NCI-H460 (cell line): ENCODE data around the gene ZNF92. TPM values are rescaled to one million over a fixed set of nuclear protein-coding genes. Genes with fewer than 3 reads are reported as not detected.
"Not testable (repeated sequence)": the region's sequence is repeated elsewhere in the genome, so short reads cannot be mapped to it uniquely, and the experiment has no call there.

Source experiments
- DNase-seq: peaks from one replicate; pipeline ENCODE4 v3.0.0-alpha.2; 2016; ENCODE audit warnings: low read depth; ENCODE audit errors: extremely low read depth
- polyA plus RNA-seq: library from polyadenylated mRNA; depleted of rRNA; stranded (reverse); fragments of >200 nt; gene quantifications from 2 replicates; pipeline ENCODE4 v1.2.3, GENCODE V29; 2014; cell fraction: nucleus; rRNA removed
- total RNA-seq: library from RNA; depleted of rRNA; stranded (reverse); fragments of >200 nt; shearing (Covaris generic); gene quantifications from 2 replicates; pipeline ENCODE4 v1.2.3, GENCODE V29; 2014; rRNA removed

The ZNF92 gene
- 12.0 and 12.2 TPM in 2 replicates for total RNA-seq
- polyA plus RNA-seq: 5.5 TPM in 2 replicates

DNA sequence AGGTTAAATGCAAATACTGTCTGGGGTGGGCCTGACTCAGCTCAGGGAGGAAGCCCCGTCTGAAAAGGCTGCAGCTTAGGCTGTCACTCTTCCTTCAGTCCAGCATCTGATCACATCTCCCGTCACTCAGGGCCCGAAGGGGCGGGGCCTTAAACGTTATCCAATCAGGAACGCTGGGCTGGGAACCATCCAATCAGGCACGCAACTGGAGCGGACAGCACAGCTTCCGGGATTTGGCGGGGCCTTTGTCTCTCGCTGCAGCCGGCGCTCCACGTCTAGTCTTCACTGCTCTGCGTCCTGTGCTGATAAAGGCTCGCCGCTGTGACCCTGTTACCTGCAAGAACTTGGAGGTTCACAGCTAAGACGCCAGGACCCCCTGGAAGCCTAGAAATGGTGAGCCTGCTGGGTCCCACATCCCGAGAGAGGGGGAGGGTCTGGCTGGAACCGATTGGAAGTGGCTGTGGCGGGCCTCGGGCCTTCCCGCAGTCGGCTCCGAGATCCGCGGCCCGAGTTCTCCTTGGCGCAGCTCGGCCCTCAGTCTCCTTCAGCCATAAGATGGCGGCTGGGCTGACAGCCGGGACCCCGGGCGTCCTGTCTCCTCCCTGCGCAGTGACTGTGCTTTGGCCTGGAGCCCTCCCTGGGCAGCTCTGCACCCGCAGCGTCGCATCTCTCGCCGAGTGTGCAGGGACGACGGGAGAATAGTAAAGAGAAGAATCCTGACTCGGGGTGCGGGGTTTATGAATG, at the start of gene ZNF92:
Gene ZNF92, plus strand, starts transcription at position 248 of the 744 bp plus-strand sequence. Its CDS starts 143 bp downstream, at position 391.
- DNase-seq: peak; percentile 98

DNA sequence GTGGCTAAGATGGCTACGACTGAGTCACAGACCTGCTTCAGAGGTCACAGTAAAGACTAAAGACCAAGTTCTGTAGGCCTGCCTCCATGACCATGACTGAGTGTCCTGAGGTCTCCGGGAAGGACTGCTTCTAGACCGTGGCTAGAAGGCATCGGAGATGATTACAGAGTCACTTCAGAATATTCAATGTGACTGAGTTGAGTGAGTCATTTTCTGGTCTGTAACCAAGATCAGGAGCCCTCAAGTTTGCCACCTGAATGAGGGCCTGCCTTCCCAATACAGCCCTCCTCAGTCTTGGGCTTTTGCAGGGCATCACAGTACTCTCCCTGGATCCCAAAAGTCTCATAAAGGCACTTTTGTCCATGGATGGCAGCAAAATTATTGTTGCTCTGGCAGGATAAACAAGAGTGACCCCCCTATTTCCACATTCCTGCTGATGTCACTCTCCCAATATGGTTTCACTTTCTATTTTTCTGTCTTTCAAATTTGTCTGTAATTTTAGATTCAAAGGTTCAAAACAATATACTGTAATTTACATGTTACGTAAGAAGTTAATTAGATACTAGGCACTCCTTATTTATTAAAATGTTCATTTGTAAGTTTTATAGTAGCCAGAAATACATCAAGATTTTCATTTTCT, 47.7 kb upstream of the ZNF92 start:
- no peak for DNase-seq

DNA sequence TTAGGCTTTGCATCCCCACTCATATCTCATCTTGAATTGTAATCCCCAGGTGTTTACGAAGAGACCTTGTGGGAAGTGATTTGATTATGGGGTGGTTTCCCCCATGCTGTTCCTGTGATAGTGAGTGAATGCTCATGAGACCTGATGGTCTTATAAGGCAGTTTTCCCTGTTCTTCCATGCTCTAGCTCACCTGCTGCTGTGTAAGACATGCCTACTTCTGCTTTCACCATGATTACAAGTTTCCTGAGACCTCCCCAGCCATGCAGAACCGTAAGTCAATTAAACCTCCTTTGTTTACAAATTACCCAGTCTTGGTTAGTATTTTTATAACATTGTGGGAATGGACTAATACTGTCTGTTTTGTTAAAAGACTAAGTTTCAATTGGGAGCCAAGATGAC, 35.3 kb upstream of the ZNF92 start:
- DNase-seq: no peak

DNA sequence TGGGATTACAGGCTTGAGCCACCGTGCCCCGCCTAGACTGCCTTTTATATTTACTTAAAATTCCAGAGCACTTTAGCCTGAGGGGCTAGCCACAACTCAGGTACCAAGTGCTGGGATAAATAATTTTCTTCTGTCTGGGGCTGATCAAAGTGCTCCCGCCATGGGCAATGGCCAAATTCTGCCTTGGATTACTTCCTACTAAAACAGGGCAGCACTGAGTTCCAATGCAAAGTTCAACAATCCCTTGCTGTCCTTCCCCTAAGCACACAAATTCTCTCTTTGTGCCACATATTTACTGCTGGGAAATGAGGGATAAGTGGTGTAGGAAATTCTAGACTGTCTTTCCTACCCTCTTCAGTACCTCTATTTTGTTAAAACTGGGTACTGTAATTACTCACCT, 34.4 kb upstream of the ZNF92 start:
- no peak for DNase-seq

DNA sequence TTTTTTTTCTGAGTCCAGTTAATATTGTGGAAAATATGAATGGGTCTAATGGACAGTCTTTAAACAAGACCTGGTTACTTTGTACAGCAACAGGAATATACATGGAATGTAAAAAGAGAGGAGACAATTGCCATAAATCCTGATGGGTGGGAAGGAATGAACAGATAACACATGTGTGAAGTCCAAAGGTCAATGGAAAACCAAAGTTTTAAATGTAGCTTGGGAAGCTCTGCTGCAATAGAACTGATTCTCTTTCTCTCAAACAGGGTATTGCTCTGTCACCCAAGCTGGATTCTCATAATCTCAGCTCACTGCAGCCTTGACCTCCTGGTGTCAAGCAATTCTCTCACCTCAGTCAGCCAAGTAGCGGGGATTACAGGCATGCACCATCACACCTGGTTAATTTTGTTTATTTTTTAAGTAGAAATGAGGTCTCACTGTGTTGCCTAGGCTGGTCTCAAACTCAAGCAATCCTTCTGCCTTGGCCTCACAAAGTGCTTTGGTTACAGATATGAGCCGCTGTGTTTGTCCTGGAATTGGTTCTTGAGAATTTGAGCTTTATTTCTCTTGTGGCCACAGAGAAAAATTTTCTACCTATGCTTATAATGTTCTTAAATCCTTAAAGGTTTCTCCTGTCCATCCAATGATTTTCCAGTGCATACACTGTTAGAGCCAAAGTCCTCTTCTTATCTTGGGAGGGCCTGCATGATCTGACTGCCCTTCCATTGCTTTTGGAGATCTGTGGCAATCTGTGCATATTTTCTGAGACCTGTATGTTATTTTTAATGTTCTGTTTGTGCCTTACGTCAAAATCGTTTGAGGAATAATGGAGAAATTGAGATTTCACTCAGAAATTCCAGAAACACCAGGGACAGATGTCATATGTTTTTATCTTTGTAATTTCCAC, 30.7 kb upstream of the ZNF92 start:
- DNase-seq: no peak

DNA sequence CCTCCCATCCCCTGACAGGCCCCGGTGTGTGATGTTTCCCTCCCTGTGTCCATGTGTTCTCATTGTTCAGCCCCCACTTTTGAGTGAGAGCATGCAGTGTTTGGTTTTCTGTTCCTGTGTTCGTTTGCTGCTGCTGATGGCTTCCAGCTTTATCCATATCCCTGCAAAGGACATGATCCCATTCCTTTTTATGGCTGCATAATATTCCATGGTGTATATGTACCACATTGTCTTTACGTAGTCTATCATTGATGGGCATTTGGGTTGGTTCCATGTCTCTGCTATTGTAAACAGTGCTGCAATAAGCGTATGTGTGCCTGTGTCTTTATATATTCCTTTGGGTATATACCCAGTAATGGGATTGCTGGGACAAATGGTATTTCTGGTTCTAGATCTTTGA, 29.1 kb upstream of the ZNF92 start:
- not testable (repeated sequence) for DNase-seq

DNA sequence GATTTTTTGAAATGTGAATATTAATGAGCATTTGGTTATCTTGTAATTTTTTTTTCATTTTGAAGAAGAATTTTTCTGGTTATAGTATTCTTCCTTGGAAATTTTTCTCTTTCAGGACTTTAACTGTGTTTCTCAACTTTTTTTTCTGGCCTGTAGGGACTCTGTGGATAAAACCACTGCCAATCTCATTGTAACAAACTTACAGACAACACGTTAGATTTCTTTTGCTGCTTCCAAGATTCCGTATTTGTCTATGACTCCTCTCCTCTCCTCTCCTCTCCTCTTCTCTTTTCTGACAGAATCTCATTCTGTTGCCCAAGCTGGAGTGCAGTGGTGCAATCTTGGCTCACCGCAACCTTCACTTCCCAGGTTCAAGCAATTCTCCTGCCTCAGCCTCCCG, 19.4 kb upstream of the ZNF92 start:
- no peak for DNase-seq

DNA sequence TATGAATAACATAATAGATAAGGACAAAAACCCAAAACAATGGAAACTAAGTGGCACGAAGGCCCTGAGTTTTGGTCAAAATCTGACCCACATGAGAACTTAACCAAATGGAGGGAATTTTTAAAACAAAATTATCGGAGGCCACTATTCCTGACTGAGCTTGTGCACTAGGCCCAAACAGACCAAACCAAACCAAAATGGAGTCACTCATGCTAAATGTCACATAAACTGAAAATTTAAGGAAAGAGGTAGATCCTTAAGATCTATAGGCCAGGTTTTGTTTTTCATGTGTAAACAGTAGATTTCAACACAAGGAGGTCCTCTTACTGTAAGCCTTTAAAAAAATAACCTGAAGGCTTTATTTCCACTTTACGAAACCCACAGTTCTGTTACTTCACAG, 3.8 kb upstream of the ZNF92 start:
- no peak for DNase-seq

DNA sequence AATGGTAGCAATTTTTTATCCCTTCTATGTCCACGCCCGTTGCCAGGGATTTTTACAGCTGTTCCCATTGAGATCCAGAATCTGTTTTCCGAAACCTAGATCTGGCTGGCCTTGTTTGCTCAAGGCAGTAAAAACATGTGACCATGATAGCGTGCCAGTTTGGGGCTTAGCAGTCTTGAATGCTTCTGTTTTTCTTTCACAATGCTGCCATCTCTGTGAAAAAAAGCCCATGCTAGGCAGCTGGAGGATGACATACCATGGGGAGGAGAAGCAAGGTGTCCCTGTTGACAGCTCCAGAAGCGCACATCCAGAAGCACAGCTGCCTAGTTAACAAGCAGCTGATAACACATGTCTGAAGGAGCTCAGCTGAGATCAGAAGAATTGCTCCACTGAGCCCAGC, 2.2 kb upstream of the ZNF92 start:
- DNase-seq: no peak

DNA sequence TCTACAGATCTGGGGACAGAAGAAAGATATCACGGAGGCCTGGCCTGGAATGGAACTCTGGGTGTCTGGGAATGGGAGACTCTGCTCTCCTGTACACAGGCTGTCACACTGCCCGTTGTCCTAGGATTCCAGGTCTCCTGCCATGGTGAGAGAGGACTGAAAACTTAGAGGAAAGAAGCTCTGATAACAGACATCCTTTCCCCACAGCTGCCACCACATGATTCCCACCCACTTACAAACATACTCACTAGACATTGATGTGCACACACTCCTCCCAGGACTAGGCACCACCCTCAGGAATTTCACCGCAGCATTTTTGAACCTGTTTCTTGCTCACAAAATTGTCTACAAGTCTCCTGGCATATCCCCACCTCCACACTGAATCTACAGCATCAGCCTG, 5.7 kb downstream of the ZNF92 start:
- DNase-seq: no peak

DNA sequence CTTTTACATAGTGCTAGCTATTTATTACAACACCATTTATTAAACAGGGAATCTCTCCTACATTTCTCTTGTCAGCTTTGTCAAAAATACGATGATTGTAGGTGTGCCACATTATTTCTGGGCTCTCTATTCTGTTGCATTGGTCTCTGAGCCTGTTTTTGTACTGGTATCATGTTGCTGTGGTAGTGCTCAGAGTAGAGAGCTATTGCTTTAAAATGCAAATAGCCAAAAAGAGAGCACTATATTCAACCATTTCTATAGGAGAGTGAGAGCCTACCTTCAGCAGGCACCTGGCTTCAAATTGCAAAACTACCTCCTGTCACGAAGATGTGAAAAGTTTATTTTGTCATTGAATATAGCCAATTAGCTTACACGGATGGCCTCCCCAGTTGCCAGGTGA, 8.1 kb downstream of the ZNF92 start:
- DNase-seq: no peak

DNA sequence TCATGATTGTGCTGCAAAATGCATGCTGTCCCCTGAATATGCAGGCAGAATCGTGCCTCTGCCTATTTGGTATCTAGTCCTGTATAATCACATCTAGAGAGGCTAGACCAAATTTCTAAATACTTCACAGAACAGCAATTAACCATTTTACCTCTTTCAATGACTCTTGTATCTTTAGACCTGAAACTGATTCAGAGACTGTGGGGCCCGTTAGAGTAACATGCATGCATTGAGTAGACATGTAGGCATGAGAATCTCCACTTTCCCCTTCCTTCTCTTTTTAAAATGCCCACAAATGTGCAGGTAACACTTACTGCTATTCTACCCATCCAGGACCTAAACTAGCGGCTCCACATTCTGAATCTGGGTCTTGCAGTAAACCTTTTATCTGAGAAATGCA, 8.8 kb downstream of the ZNF92 start:
- no peak for DNase-seq

DNA sequence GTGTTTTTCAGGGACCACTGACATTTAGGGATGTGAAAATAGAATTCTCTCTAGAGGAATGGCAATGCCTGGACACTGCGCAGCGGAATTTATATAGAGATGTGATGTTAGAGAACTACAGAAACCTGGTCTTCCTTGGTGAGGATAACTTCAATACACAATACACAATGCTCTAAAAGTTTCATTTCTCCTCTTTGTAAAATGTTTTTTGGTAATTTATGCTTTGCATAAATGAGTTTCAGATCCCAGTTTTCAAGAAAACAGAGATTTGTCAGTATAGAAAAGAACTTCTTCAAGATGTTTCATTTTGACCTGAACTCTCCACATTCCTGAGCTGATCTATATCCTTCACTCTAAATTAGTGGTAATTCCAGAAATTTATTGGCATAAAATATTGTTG, 14.2 kb downstream of the ZNF92 start:
- no peak for DNase-seq

DNA sequence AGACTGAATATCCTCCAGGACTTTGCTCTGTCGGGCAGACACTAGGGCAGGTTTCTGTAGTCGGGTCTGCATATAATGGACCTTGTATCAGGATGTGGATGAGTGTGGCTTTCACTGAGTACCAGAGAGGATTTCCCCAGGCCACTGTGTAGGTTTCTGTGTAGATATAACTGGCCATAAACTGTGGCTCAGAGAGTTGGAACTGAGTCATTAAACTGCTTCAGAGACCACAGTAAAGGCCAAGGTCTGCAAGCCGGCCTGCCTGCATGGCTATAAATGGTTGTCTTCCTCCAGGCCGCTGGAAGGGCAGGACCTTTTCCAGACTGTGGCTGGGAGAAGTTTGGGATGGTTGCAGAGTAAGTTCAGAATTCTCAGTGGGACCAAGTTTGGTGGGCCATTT, 16.9 kb downstream of the ZNF92 start:
- DNase-seq: no peak

DNA sequence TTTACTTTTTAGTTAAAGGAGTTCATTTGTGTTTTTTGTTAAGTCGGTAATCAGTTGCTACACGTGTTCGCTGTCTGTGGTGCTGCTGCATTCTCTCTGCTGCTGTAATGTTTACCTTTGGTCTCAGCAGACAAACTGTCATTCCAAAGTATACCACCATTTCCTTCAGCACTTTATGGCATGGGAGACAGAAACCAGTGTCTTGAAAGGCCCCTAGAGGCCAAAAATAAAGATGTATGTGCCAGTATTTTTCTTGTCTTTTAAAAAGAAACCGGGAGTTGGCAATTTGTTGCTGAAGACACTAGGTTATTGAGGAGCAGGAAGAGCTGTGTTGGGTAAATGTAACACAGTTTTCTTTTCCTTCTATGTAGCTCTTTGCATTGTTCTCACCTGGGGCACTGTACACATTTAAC, 24.1 kb downstream of the ZNF92 start:
- no peak for DNase-seq

DNA sequence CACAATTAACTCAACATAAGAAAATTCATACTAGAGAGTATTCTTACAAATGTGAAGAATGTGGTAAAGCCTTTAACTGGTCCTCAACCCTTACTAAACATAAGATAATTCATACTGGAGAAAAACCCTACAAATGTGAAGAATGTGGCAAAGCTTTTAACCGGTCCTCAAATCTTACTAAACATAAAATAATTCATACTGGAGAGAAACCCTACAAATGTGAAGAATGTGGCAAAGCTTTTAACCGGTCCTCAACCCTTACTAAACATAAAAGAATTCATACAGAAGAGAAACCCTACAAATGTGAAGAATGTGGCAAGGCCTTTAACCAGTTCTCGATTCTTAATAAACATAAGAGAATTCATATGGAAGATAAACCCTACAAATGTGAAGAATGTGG, 25.0 kb downstream of the ZNF92 start:
- not testable (repeated sequence) for DNase-seq

DNA sequence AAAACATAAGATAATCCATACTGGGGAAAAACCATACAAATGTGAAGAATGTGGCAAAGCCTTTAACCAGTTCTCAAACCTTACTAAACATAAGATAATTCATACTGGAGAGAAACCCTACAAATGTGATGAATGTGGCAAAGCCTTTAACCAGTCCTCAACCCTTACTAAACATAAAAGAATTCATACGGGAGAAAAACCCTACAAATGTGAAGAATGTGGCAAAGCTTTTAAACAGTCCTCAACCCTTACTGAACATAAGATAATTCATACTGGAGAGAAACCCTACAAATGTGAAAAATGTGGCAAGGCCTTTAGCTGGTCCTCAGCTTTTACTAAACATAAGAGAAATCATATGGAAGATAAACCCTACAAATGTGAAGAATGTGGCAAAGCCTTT, 25.4 kb downstream of the ZNF92 start:
- not testable (repeated sequence) for DNase-seq

DNA sequence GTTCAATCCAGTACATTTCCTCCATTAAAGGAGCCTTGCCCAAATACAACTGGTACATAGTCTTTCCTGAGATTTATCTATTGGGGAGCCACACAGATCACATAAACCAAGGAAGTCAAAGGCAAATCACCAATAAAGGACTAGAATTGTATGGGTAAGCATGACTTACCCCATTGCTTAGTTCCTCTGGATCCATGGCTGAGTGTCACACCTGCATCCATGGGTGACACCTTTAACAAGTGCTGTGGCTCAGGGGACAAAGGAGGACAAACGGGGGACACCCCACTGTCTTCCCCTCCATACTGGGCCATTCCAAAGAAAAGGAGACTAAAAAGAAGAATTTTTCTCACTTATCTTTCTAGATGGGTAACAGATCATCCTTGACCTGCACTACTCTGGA, 30.4 kb downstream of the ZNF92 start:
- no peak for DNase-seq

DNA sequence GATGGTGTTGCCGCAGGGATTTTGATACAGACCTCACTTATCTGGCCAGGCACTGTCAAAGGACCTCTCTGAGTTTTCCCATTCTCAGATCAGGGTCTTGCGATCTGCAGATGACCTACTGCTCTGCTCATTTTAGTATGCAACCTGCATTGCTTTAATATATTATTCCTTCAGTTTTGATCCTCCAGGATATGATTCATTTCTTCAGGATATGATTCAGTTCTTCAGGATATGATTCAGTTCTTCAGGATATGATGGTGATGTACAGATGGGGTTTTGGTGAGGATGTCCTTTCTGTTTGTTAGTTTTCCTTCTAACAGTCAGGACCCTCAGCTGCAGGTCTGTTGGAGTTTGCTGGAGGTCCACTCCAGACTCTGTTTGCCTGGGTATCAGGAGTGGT, 33.1 kb downstream of the ZNF92 start:
- not testable (repeated sequence) for DNase-seq

DNA sequence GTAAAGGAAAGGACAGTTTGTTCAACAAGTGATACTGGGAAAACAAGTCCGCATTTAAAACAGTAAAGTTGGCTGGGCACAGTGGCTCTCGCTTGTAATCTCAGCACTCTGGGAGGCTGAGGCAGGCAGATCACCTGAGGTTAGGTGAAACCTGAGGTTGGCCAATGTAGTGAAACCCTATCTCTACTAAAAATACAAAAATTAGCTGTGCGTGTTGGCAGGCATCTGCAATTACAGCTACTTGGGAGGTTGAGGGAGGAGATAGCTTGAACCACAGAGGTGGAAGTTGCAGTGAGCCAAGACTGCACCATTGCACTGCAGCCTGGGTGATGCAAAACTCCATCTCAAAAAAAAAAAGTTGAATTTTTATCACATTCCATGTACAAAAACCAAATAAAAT, 35.7 kb downstream of the ZNF92 start:
- no peak for DNase-seq

DNA sequence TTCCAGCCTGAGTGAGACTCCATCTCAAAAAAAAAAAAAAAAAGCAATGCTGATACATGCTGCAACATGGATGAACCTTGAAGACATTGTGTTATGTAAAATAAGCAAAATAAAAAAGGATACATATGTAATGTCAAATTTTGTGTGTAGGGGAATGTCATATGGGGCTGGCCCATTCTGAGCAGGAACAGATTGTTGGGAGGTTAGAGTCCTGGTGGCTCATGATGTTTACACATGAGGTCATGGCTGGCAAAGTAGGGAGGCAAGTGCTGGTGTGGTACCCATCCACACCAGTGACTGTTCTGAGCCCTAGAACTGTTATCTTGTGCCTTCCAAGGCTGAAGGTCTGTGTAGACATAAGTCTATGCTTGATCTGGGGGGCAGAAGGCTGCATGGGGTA, 37.6 kb downstream of the ZNF92 start:
- no peak for DNase-seq
